Immature natural killer cell (primary cell): ENCODE data around the gene ZNF439. TPM values are rescaled to one million over a fixed set of nuclear protein-coding genes. Genes with fewer than 3 reads are reported as not detected.
"Not testable (repeated sequence)": the region's sequence is repeated elsewhere in the genome, so short reads cannot be mapped to it uniquely, and the experiment has no call there.

Experiments used
- DNase-seq, 3 donors: peaks; one replicate each; pipeline ENCODE4 v3.0.0; 2022; ENCODE audit warnings: mixed read lengths in 1 of 3
- H3K27ac Mint-ChIP-seq, 6 donors: one replicate each; pipeline ENCODE4 v1.8.0; 2020; ENCODE audit warnings: mixed read lengths in 6 of 6, mild to moderate bottlenecking in 5 of 6, inconsistent platforms in 4 of 6, moderate library complexity in 3 of 6
- H3K27me3 Mint-ChIP-seq, 3 donors: one replicate each; pipeline ENCODE4 v1.8.0; 2020 to 2021; ENCODE audit warnings: low read depth in 3 of 3, mild to moderate bottlenecking in 3 of 3, mixed read lengths in 3 of 3, moderate library complexity in 3 of 3, inconsistent platforms in 1 of 3
- H3K36me3 Mint-ChIP-seq, 3 donors: one replicate each; pipeline ENCODE4 v1.8.0; 2020; ENCODE audit warnings: mixed read lengths in 3 of 3, inconsistent platforms in 2 of 3, mild to moderate bottlenecking in 2 of 3
- H3K4me1 Mint-ChIP-seq, 2 donors: one replicate each; pipeline ENCODE4 v1.8.0; 2020; ENCODE audit warnings: inconsistent platforms in 2 of 2, mild to moderate bottlenecking in 2 of 2, mixed read lengths in 2 of 2, moderate library complexity in 1 of 2
- H3K4me3 Mint-ChIP-seq, 5 donors: one replicate each; pipeline ENCODE4 v1.8.0; 2020; ENCODE audit warnings: mild to moderate bottlenecking in 5 of 5, mixed read lengths in 5 of 5, inconsistent platforms in 3 of 5, moderate library complexity in 3 of 5
- H3K9me3 Mint-ChIP-seq, 6 donors: one replicate each; pipeline ENCODE4 v1.8.0; 2020; ENCODE audit warnings: mild to moderate bottlenecking in 6 of 6, mixed read lengths in 6 of 6, inconsistent platforms in 4 of 6, moderate library complexity in 3 of 6
- polyA plus RNA-seq, 3 donors: library from polyadenylated mRNA; unstranded; fragments of 300-500 nt; fragmentation: Illumina TruSeq; gene quantifications; one replicate each; pipeline ENCODE4 v1.2.3, GENCODE V29; 2021

ZNF439 gene
- polyA plus RNA-seq, 3 donors from 2014 or later, result 2.0 to 2.7 TPM; not detected in 1

DNA sequence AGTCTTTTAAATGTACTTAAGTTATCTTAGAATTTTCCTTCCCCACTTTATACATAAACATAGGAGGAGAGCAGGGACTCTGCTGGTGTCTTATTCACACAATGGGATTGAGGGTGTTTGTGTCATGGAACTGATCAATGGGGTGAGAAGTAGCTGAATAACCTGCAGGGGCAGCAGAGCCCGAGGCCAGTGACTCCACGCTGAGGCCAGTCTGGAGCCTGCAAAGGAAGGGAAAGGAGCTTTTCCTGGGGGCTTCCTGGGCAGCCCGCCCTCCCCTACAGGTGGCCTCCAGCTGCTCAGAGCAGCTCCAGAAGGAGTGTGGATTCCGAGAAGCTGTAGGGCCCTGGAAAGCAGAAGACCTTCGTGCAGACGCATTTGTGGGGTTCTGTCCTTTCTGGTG is 911 bp upstream of the ZNF439 start:
- not testable (repeated sequence) for H3K9me3 Mint-ChIP-seq, DNase-seq, H3K36me3 Mint-ChIP-seq, H3K27me3 Mint-ChIP-seq
- peak overlapping the region in 4 of 6 donors; percentile 28 to 95 (median 68) for H3K27ac Mint-ChIP-seq
- H3K4me3 Mint-ChIP-seq, result peak overlapping the region in 4 of 5 donors; percentile 35 to 96 (median 92)
- H3K4me1 Mint-ChIP-seq, result peaks cover 23 to 35% of the 10 kb centered on the region in 2 donors

GRCh38 chr19:11848200-11848593 is 329 bp upstream of the ZNF439 start:
- peaks cover 0 to 7% (median 2%) of the 10 kb centered on the region in 3 donors for H3K27me3 Mint-ChIP-seq
- no peaks in the 10 kb centered on the region for H3K36me3 Mint-ChIP-seq
- H3K4me1 Mint-ChIP-seq, result peaks cover 23 to 35% of the 10 kb centered on the region in 2 donors
- no peak for DNase-seq
- H3K4me3 Mint-ChIP-seq, result peak overlapping the region; percentile 90 to 96 (median 93)
- peak overlapping the region; percentile 80 to 95 (median 90) for H3K27ac Mint-ChIP-seq
- no peaks in the 10 kb centered on the region for H3K9me3 Mint-ChIP-seq

- peak overlapping the region in 3 of 5 donors; percentile 10 to 96 (median 93) for H3K4me3 Mint-ChIP-seq
- DNase-seq, H3K9me3 Mint-ChIP-seq, H3K27me3 Mint-ChIP-seq, H3K36me3 Mint-ChIP-seq, H3K27ac Mint-ChIP-seq: not testable (repeated sequence)
- peaks cover 25 to 35% of the 10 kb centered on the region in 2 donors for H3K4me1 Mint-ChIP-seq
Measured at GRCh38 chr19:11850289-11850688, 1.8 kb downstream of the ZNF439 start.

GRCh38 chr19:11853358-11853757 is 4.8 kb downstream of the ZNF439 start:
- Mint-ChIP-seq H3K27me3 (peaks cover 2 to 5% (median 3%) of the 10 kb centered on the region in 3 donors), H3K4me3 (no peak overlapping the region), H3K27ac (no peak overlapping the region), H3K9me3 (peaks cover 0 to 16% (median under 1%) of the 10 kb centered on the region in 6 donors), H3K4me1 (peaks cover 19 to 36% of the 10 kb centered on the region in 2 donors), H3K36me3 (peaks cover 7 to 24% (median 14%) of the 10 kb centered on the region in 3 donors)
- no peak for DNase-seq

DNA sequence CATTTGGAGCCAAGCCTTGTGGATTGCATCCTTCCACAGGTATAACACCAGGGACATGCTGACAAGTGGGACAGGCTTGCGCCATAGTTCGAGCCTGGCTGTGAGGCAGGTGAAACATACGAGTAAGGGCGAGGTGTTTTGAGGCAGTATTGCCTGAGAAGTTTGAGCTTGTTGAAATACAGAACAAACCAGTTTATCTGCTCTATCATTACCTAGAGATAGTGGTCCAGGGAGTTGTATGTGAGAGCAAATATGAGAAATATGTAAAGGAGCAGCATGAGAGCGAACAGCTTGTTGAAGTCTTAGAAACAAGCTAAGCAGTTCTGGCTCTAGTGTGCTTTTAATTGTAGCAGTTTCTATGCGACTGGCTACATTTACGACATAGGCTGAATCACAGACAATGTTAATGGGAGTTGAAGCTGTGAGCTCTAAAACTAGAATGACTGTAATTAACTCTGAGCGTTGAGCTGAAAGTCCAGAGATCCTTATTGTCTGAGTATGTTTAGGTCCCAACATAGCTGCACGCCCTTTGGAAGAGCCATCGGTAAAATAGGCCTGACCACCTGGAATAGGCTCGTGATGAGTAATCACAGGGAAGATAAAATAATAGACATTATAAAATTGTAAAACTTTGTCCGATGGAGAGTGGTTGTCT is 8.2 kb downstream of the ZNF439 start:
- Mint-ChIP-seq H3K27ac (no peak overlapping the region), H3K4me3 (no peak overlapping the region), H3K4me1 (peaks cover 5 to 14% of the 10 kb centered on the region in 2 donors), H3K9me3 (peaks cover 0 to 50% (median 6%) of the 10 kb centered on the region in 6 donors), H3K27me3 (peaks cover 0 to 5% (median 2%) of the 10 kb centered on the region in 3 donors), H3K36me3 (peaks cover 18 to 27% (median 24%) of the 10 kb centered on the region in 3 donors)
- no peak for DNase-seq

- peaks cover 11 to 88% (median 30%) of the 10 kb centered on the region in 6 donors for H3K9me3 Mint-ChIP-seq
- peaks cover 4 to 22% of the 10 kb centered on the region in 2 donors for H3K4me1 Mint-ChIP-seq
- peaks cover 27 to 50% (median 48%) of the 10 kb centered on the region in 3 donors for H3K36me3 Mint-ChIP-seq
- no peak overlapping the region for H3K27ac Mint-ChIP-seq
- no peak for DNase-seq
- H3K4me3 Mint-ChIP-seq, result no peak overlapping the region
- peaks cover 0 to 5% (median 3%) of the 10 kb centered on the region in 3 donors for H3K27me3 Mint-ChIP-seq
Measured at GRCh38 chr19:11860721-11861120, 12.2 kb downstream of the ZNF439 start.

- no peak overlapping the region for H3K27ac Mint-ChIP-seq
- H3K36me3 Mint-ChIP-seq, result peaks cover 30 to 54% (median 50%) of the 10 kb centered on the region in 3 donors
- no peak overlapping the region for H3K4me3 Mint-ChIP-seq
- no peak for DNase-seq
- H3K27me3 Mint-ChIP-seq, result peaks cover 0 to 5% (median 3%) of the 10 kb centered on the region in 3 donors
- peaks cover 4 to 17% of the 10 kb centered on the region in 2 donors for H3K4me1 Mint-ChIP-seq
- peaks cover 11 to 93% (median 36%) of the 10 kb centered on the region in 6 donors for H3K9me3 Mint-ChIP-seq
Measured at GRCh38 chr19:11861301-11861700, 12.8 kb downstream of the ZNF439 start.

DNA sequence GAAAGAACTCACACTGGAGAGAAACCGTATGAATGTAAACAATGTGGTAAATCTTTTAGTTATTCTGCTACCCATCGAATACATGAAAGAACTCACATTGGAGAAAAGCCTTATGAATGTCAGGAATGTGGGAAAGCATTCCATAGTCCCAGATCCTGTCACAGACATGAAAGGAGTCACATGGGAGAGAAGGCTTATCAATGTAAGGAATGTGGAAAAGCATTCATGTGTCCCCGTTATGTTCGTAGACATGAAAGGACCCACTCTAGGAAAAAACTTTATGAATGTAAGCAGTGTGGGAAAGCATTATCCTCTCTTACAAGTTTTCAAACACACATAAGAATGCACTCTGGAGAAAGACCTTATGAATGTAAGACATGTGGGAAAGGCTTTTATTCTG is 19.2 kb downstream of the ZNF439 start:
- peaks cover 31 to 90% (median 70%) of the 10 kb centered on the region in 6 donors for H3K9me3 Mint-ChIP-seq
- peaks cover 47 to 73% (median 64%) of the 10 kb centered on the region in 3 donors for H3K36me3 Mint-ChIP-seq
- H3K4me1 Mint-ChIP-seq, H3K27me3 Mint-ChIP-seq, H3K27ac Mint-ChIP-seq, DNase-seq, H3K4me3 Mint-ChIP-seq: not testable (repeated sequence)

GRCh38 chr19:11868188-11868587 is 19.7 kb downstream of the ZNF439 start:
- no peak overlapping the region for H3K4me3 Mint-ChIP-seq

DNA sequence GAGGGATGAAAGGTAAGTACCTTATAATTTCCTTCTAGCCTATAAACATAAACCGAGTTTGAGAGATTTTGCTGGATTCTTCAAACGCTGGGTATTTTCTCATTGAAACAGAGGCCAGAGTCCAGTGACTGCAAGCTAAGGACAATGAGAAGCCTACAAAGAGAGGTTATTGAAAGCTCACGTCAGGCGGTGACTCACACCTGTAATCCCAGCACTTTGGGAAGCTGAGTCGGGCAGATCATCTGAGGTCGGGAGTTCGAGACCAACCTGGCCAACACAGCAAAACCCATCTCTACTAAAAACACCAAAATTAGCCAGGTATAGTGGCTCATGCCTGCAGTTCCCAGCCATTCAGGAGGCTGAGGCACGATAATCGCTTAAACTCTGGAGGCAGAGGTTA is 24.1 kb downstream of the ZNF439 start:
- peaks cover 22 to 47% (median 34%) of the 10 kb centered on the region in 6 donors for H3K9me3 Mint-ChIP-seq
- no peak overlapping the region for H3K27ac Mint-ChIP-seq
- H3K27me3 Mint-ChIP-seq, result peaks cover 0 to 2% (median 0%) of the 10 kb centered on the region in 3 donors
- no peak overlapping the region for H3K4me3 Mint-ChIP-seq
- H3K4me1 Mint-ChIP-seq, result no peaks in the 10 kb centered on the region
- DNase-seq, result no peak
- peaks cover 15 to 30% (median 21%) of the 10 kb centered on the region in 3 donors for H3K36me3 Mint-ChIP-seq

More at GRCh38 chr19:11868188-11868587, 19.7 kb downstream of the ZNF439 start:
- peaks cover 47 to 72% (median 63%) of the 10 kb centered on the region in 3 donors for H3K36me3 Mint-ChIP-seq
- peaks cover 0 to 8% of the 10 kb centered on the region in 2 donors for H3K4me1 Mint-ChIP-seq
- no peak overlapping the region for H3K27ac Mint-ChIP-seq
- no peak for DNase-seq
- peaks cover 0 to under 1% (median 0%) of the 10 kb centered on the region in 3 donors for H3K27me3 Mint-ChIP-seq
- peaks cover 31 to 87% (median 68%) of the 10 kb centered on the region in 6 donors for H3K9me3 Mint-ChIP-seq

DNA sequence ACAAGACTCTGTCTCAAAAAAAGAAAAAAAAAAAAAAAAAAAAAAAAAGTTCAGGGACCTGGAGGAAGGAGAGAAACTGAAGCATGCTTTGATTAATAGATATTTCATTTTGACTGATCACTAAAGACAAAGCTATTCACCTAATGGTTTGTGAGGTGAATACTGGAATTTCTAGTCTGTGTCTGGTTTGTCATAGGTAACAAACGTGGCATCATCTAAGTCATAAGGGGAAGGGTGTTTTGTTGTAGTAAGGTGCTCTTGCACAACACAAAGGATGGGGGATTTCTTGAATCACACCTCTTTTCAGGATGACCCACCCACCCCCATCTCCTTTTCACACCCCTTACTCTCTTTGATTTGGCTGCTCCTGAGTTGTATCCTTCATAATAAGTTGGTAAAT is 25.2 kb downstream of the ZNF439 start:
- H3K4me1 Mint-ChIP-seq, result no peaks in the 10 kb centered on the region
- no peak overlapping the region for H3K4me3 Mint-ChIP-seq
- no peak overlapping the region for H3K27ac Mint-ChIP-seq
- DNase-seq, result no peak
- peaks cover 5 to 19% (median 9%) of the 10 kb centered on the region in 3 donors for H3K36me3 Mint-ChIP-seq
- peaks cover 15 to 35% (median 22%) of the 10 kb centered on the region in 6 donors for H3K9me3 Mint-ChIP-seq
- peaks cover 0 to 2% (median 0%) of the 10 kb centered on the region in 3 donors for H3K27me3 Mint-ChIP-seq

DNA sequence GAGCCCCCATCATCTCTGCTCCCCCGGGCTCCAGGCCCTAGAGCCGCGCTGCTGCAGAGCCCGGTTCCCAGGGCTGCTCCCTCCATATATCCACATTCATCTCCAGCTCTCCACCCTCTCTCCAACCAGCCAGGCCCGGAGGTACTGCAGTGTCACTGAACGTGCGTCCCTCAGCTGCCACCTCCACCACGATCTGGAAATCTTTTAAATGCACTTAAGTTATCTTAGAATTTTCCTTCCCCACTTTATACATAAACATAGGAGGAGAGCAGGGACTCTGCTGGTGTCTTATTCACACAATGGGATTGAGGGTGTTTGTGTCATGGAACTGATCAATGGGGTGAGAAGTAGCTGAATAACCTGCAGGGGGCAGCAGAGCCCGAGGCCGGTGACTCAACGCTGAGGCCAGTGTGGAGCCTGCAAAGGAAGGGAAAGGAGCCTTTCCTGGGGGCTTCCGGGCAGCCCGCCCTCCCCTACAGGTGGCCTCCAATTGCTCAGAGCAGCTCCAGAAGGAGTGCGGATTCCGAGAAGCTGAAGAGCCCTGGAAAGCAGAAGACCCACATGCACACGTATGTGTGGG is 31.3 kb downstream of the ZNF439 start:
- H3K9me3 Mint-ChIP-seq, H3K4me3 Mint-ChIP-seq, H3K27me3 Mint-ChIP-seq, H3K4me1 Mint-ChIP-seq, H3K36me3 Mint-ChIP-seq, H3K27ac Mint-ChIP-seq: not testable (repeated sequence)
- peak; percentile 24 to 36 (median 24) for DNase-seq

DNA sequence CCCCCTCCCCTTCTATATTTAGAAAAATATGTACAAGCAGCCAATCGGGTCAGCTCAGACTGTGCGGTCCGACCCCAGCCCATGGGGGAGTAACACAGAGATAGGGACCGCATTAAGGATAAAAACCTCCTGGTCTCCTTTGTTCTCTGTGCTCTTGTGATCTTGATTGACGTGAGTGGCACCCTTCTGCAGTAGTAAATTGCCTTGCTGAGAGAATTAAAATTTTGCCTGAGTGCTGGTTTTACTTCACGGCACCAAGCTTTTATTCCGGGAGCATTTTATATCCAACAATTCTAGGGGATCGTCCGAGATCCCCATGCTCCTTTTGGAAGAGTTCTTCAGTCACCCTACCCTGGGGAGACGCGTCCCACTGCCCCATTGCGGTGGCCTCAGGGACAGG is 32.1 kb downstream of the ZNF439 start:
- no peak for DNase-seq
- H3K27ac Mint-ChIP-seq, result no peak overlapping the region
- no peak overlapping the region for H3K4me3 Mint-ChIP-seq
- H3K4me1 Mint-ChIP-seq, result peaks cover 2 to 5% of the 10 kb centered on the region in 2 donors
- no peaks in the 10 kb centered on the region for H3K9me3 Mint-ChIP-seq
- no peaks in the 10 kb centered on the region for H3K36me3 Mint-ChIP-seq
- H3K27me3 Mint-ChIP-seq, result no peaks in the 10 kb centered on the region

DNA sequence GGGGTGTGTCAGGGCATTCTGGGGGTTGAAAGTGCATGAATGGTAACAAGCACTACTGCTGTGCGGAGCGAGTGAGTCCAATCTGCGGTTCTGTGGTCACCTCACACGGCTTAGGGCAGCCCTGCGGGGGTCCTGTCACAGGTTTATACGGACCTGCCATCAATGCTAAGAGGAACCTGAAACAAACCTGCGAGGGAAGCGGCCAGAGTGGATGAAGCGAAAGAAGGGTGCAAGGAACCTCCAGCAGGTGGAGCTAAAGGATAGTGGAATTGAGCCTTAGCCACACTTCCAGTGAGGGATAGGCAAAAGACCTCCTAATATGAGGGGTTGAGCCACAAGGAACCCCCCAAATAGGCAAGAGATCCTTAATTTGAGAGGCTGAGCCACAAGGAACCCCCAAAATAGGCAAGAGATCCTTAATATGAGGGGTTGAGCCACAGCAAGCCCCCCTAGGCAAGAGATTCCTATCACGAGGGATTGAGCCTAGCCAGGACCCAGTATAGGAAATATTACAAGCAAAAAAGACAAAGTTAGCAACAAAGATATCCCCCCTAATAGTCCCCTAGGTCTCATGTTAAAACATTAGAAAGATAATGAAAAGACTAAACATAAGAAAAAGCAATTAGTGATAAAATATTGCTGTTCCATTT is 32.8 kb downstream of the ZNF439 start:
- Mint-ChIP-seq H3K4me1 (peaks cover 2 to 5% of the 10 kb centered on the region in 2 donors), H3K27me3 (peaks cover 0 to 1% (median 0%) of the 10 kb centered on the region in 3 donors), H3K27ac (no peak overlapping the region), H3K36me3 (no peaks in the 10 kb centered on the region), H3K9me3 (no peaks in the 10 kb centered on the region), H3K4me3 (no peak overlapping the region)
- peak; percentile 54 to 64 (median 56) for DNase-seq
